ENCODE results near the gene TAB2.
A peak's percentile ranks its signal among the peaks of the same experiment; 100 is the strongest.
"Not testable (repeated sequence)": the region's sequence is repeated elsewhere in the genome, so short reads cannot be mapped to it uniquely, and the experiment has no call there.

TAB2 gene

GRCh38 chr6:149313070-149313469 is 4.4 kb upstream of the TAB2 start:
- DNase-seq: no peak

- no peak for DNase-seq
Observed at GRCh38 chr6:149313861-149314260, 3.7 kb upstream of the TAB2 start.

- no peak for DNase-seq
Observed at GRCh38 chr6:149314325-149314905, 3.1 kb upstream of the TAB2 start.

GRCh38 chr6:149316108-149316727 is 1.3 kb upstream of the TAB2 start:
- DNase-seq: no peak

GRCh38 chr6:149316740-149317643 is 520 bp upstream of the TAB2 start:
- DNase-seq: peak; percentile 82

GRCh38 chr6:149318581-149319286 is 1.2 kb downstream of the TAB2 start:
- DNase-seq: no peak

GRCh38 chr6:149319422-149319821 is 1.9 kb downstream of the TAB2 start:
- no peak for DNase-seq

- DNase-seq: not testable (repeated sequence)
Observed at GRCh38 chr6:149320016-149320415, 2.5 kb downstream of the TAB2 start.

- DNase-seq: no peak
Observed at GRCh38 chr6:149320796-149321195, 3.3 kb downstream of the TAB2 start.

GRCh38 chr6:149323353-149323752 is 5.8 kb downstream of the TAB2 start:
- DNase-seq: no peak

GRCh38 chr6:149323925-149324324 is 6.4 kb downstream of the TAB2 start:
- no peak for DNase-seq

- no peak for DNase-seq
Observed at GRCh38 chr6:149324428-149324827, 6.9 kb downstream of the TAB2 start.

- DNase-seq: no peak
Observed at GRCh38 chr6:149325648-149326236, 8.2 kb downstream of the TAB2 start.

GRCh38 chr6:149327638-149328037 is 10.1 kb downstream of the TAB2 start:
- no peak for DNase-seq

- no peak for DNase-seq
Observed at GRCh38 chr6:149328083-149328482, 10.6 kb downstream of the TAB2 start.

- no peak for DNase-seq
Observed at GRCh38 chr6:149329529-149329928, 12.0 kb downstream of the TAB2 start.

- DNase-seq: no peak
Observed at GRCh38 chr6:149330133-149330532, 12.6 kb downstream of the TAB2 start.

GRCh38 chr6:149331043-149331807 is 13.7 kb downstream of the TAB2 start:
- no peak for DNase-seq

GRCh38 chr6:149331871-149332270 is 14.4 kb downstream of the TAB2 start:
- no peak for DNase-seq

GRCh38 chr6:149332602-149333265 is 15.2 kb downstream of the TAB2 start:
- no peak for DNase-seq

- no peak for DNase-seq
Observed at GRCh38 chr6:149333266-149333620, 15.7 kb downstream of the TAB2 start.

GRCh38 chr6:149334201-149334600 is 16.7 kb downstream of the TAB2 start:
- no peak for DNase-seq

Data from effector CD8-positive, alpha-beta T cell (primary cell).